Fibroblast of lung (primary cell): ENCODE measurements around the gene PTPRU. TPM values are rescaled to one million over a fixed set of nuclear protein-coding genes. Genes with fewer than 3 reads are reported as not detected.

Experiments
- DNase-seq, 2 donors: peaks; one replicate each; pipeline versions ENCODE4 v3.0.0 to v3.0.0-alpha.2; 2010; ENCODE audit warnings: low read depth in 2 of 2
- H2AFZ ChIP-seq: 2 replicates; pipeline ENCODE4 v1.5.1; 2012; ENCODE audit warnings: low read length, control low read depth, inconsistent platforms
- H3K27ac ChIP-seq: 2 replicates; pipeline ENCODE4 v1.5.1; 2011; ENCODE audit warnings: low read length, control low read depth; ENCODE audit not compliant: insufficient read depth
- H3K27me3 ChIP-seq: 2 replicates; pipeline ENCODE4 v1.5.1; 2011; ENCODE audit warnings: mild to moderate bottlenecking, low read length; ENCODE audit not compliant: control insufficient read depth, insufficient read depth
- H3K36me3 ChIP-seq: 2 replicates; pipeline ENCODE4 v1.5.1; 2011; ENCODE audit warnings: low read length; ENCODE audit not compliant: control insufficient read depth, insufficient read depth
- H3K4me1 ChIP-seq: 2 replicates; pipeline ENCODE4 v1.5.1; 2011; ENCODE audit warnings: low read length; ENCODE audit not compliant: control insufficient read depth, insufficient read depth; ENCODE audit errors: extremely low read depth
- H3K4me2 ChIP-seq: 2 replicates; pipeline ENCODE4 v1.5.1; 2011; ENCODE audit warnings: low read length, control low read depth; ENCODE audit not compliant: insufficient read depth; ENCODE audit errors: extremely low read depth
- H3K4me3 ChIP-seq, 4 experiments: fragments of 200-600 bp in 1 of 4; sonication (generic) in 1 of 4; replicated peaks in 1 of 4; 2 replicates each; pipeline ENCODE4 v1.5.1; 2011 to 2016; ENCODE audit warnings: low read length in 4 of 4, low read depth in 3 of 4, mild to moderate bottlenecking in 3 of 4, control low read depth in 2 of 4, inconsistent platforms in 1 of 4, mixed read lengths in 1 of 4; ENCODE audit not compliant: insufficient read depth in 1 of 4; ENCODE audit errors: control extremely low read depth in 1 of 4
- H3K79me2 ChIP-seq: 2 replicates; pipeline ENCODE4 v1.5.1; 2012; ENCODE audit warnings: mild to moderate bottlenecking, low read length, inconsistent platforms; ENCODE audit not compliant: control insufficient read depth, insufficient read depth
- H3K9ac ChIP-seq: 2 replicates; pipeline ENCODE4 v1.5.1; 2011; ENCODE audit warnings: mild to moderate bottlenecking, low read length, control low read depth; ENCODE audit not compliant: insufficient read depth
- H3K9me3 ChIP-seq: 2 replicates; pipeline ENCODE4 v1.5.1; 2012; ENCODE audit warnings: low read depth, low read length; ENCODE audit not compliant: control insufficient read depth, insufficient read depth
- H4K20me1 ChIP-seq: 2 replicates; pipeline ENCODE4 v1.5.1; 2011; ENCODE audit warnings: low read length; ENCODE audit not compliant: control insufficient read depth, insufficient read depth; ENCODE audit errors: extremely low read depth
- CTCF ChIP-seq, 2 donors: IDR thresholded peaks in 1 of 2; conservative IDR thresholded peaks in 1 of 2; 1 replicate in 1 of 2; 2 replicates in 1 of 2; pipeline ENCODE4 v1.5.1; 2011 to 2012; ENCODE audit warnings: low read length in 2 of 2, control low read depth in 1 of 2, inconsistent platforms in 1 of 2, low read depth in 1 of 2, mild to moderate bottlenecking in 1 of 2
- EZH2 ChIP-seq: IDR thresholded peaks from 2 replicates; pipeline ENCODE4 v1.5.1; 2012; ENCODE audit warnings: low read length, control low read depth, mild to moderate bottlenecking; ENCODE audit errors: missing control alignments
- polyA plus RNA-seq, 2 donors: library from polyadenylated mRNA; depleted of rRNA in 1 of 2; stranded (reverse) in 1 of 2; unstranded in 1 of 2; fragments of >200 nt; gene quantifications; 2 replicates each; pipeline ENCODE4 v1.2.1, GENCODE V29; 2011 to 2012; ENCODE audit warnings: missing spikeins in 1 of 2
- total RNA-seq: library from RNA; depleted of rRNA; stranded (reverse); fragments of >200 nt; gene quantifications from 2 replicates; pipeline ENCODE4 v1.2.1, GENCODE V29; 2014

Gene PTPRU
- total and polyA plus RNA-seq, 2 donors (not counting 1 experiment from before 2014, with no cell fraction given) = 1.4 to 25.8 TPM

- H3K4me1 ChIP-seq = peaks cover 3% of the 10 kb centered on the region
- H3K4me3 ChIP-seq = no peak overlapping the region
- no peaks in the 10 kb centered on the region for H3K27me3 ChIP-seq
- no peak overlapping the region for H2AFZ ChIP-seq
- H3K9me3 ChIP-seq = no peaks in the 10 kb centered on the region
- H4K20me1 ChIP-seq = no peaks in the 10 kb centered on the region
- H3K79me2 ChIP-seq = no peaks in the 10 kb centered on the region
- H3K27ac ChIP-seq = no peak overlapping the region
- no peak overlapping the region for H3K4me2 ChIP-seq
- peak; percentile 25 to 53 for DNase-seq
- no peak for TF ChIP-seq EZH2
- no peaks in the 10 kb centered on the region for H3K36me3 ChIP-seq
- H3K9ac ChIP-seq = no peak overlapping the region
These were observed 46.8 kb downstream of the PTPRU start for GRCh38 chr1:29282924-29283803.

GRCh38 chr1:29283804-29284195, 47.5 kb downstream of the PTPRU start:
- TF ChIP-seq EZH2 (no peak), CTCF (conservative IDR thresholded peaks at IDR 0.05 in 1 of 2, IDR thresholded peaks at IDR 0.05 in 1 of 2; ENCODE audit: low read depth in 1 of 2, low read length in 2 of 2) (no peak)
- Histone ChIP-seq H3K27me3 (no peaks in the 10 kb centered on the region), H2AFZ (no peak overlapping the region), H3K9me3 (no peaks in the 10 kb centered on the region), H3K27ac (no peak overlapping the region), H3K9ac (no peak overlapping the region), H3K4me3 (no peak overlapping the region), H3K4me2 (no peak overlapping the region), H3K4me1 (peaks cover 3% of the 10 kb centered on the region), H4K20me1 (no peaks in the 10 kb centered on the region), H3K79me2 (no peaks in the 10 kb centered on the region), H3K36me3 (no peaks in the 10 kb centered on the region)
- DNase-seq = no peak

DNA sequence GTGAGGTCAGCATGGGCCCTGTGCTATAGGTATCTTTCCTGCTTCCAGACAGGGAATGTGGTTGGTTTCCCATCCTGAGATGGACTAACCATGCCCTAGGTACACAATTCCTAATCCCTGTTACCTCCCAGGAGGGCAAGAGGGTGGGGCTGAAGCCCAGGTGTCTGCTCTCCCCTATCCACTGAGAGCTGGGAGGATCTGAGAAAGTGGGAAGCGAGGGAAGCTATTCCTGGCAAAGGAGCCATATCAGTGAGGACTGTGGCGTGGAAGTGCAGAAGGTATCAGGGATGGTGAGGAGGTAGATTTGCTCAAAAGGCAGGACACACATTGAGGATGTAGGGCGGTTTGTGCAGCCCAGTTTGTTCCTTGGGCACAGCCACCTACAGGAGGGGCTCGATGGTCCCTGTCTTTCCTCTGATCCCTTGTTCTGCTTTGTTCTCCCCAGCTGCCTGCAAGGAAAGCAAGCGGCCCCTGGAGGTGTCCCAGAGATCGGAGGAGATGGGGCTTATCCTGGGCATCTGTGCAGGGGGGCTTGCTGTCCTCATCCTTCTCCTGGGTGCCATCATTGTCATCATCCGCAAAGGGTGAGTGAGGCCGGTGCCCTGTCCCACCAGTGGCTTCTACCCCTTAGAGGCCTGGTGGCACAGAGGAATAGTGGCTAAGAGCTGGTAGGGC, 48.1 kb downstream of the PTPRU start:
- Histone ChIP-seq H3K79me2 (no peaks in the 10 kb centered on the region), H3K27ac (no peak overlapping the region), H3K36me3 (no peaks in the 10 kb centered on the region), H3K27me3 (no peaks in the 10 kb centered on the region), H3K4me1 (peaks cover 3% of the 10 kb centered on the region), H3K9me3 (no peaks in the 10 kb centered on the region), H3K4me3 (no peak overlapping the region), H4K20me1 (no peaks in the 10 kb centered on the region), H3K4me2 (no peak overlapping the region), H2AFZ (no peak overlapping the region), H3K9ac (no peak overlapping the region)
- no peak for DNase-seq
- TF ChIP-seq EZH2 = no peak
- no peak for TF ChIP-seq CTCF (conservative IDR thresholded peaks at IDR 0.05 in 1 of 2, IDR thresholded peaks at IDR 0.05 in 1 of 2; ENCODE audit: low read depth in 1 of 2, low read length in 2 of 2)
